GM23248 (cell line): ENCODE data around the gene KIF9. TPM values are rescaled to one million over a fixed set of nuclear protein-coding genes. Genes with fewer than 3 reads are reported as not detected.

Experiments
- DNase-seq: peaks from one replicate; pipeline ENCODE4 v3.0.0-alpha.2; 2015
- H2AFZ ChIP-seq: fragments of 200-600 bp; sonication (generic); 2 replicates; pipeline ENCODE4 v1.6.1; 2016; ENCODE audit warnings: antibody characterized with exemption
- H3F3A ChIP-seq: fragments of 200-600 bp; sonication (generic); 2 replicates; pipeline ENCODE4 v1.6.1; 2016; ENCODE audit warnings: mild to moderate bottlenecking, antibody characterized with exemption, mixed run types; ENCODE audit not compliant: insufficient read depth
- H3K27ac ChIP-seq: fragments of 200-600 bp; sonication (generic); 2 replicates; pipeline ENCODE4 v1.5.1; 2016; ENCODE audit warnings: mild to moderate bottlenecking
- H3K27me3 ChIP-seq: fragments of 200-600 bp; sonication (generic); replicated peaks from 2 replicates; pipeline ENCODE4 v1.6.1; 2016; ENCODE audit warnings: mild to moderate bottlenecking; ENCODE audit not compliant: insufficient read depth
- H3K36me3 ChIP-seq: fragments of 200-600 bp; sonication (generic); 2 replicates; pipeline ENCODE4 v1.6.1; 2016; ENCODE audit warnings: low read depth, mild to moderate bottlenecking
- H3K4me1 ChIP-seq: fragments of 200-600 bp; sonication (generic); 2 replicates; pipeline ENCODE4 v1.6.1; 2016; ENCODE audit warnings: mild to moderate bottlenecking; ENCODE audit not compliant: insufficient read depth
- H3K4me2 ChIP-seq: fragments of 200-600 bp; sonication (generic); one replicate; pipeline ENCODE4 v1.6.1; 2016; ENCODE audit warnings: mild to moderate bottlenecking; ENCODE audit not compliant: unreplicated experiment
- H3K4me3 ChIP-seq: fragments of 200-600 bp; sonication (generic); 2 replicates; pipeline ENCODE4 v1.5.1; 2016; ENCODE audit warnings: mild to moderate bottlenecking
- H3K79me2 ChIP-seq: fragments of 200-600 bp; sonication (generic); 2 replicates; pipeline ENCODE4 v1.6.1; 2016; ENCODE audit warnings: mild to moderate bottlenecking; ENCODE audit not compliant: insufficient read depth
- H3K9ac ChIP-seq: fragments of 200-600 bp; sonication (generic); 2 replicates; pipeline ENCODE4 v1.6.1; 2016; ENCODE audit warnings: mild to moderate bottlenecking
- H3K9me2 ChIP-seq: fragments of 200-600 bp; sonication (generic); 2 replicates; pipeline ENCODE4 v1.6.1; 2016; ENCODE audit warnings: mixed run types, mild to moderate bottlenecking, moderate library complexity; ENCODE audit not compliant: insufficient read depth
- H3K9me3 ChIP-seq: fragments of 200-600 bp; sonication (generic); one replicate; pipeline ENCODE4 v1.6.1; 2017; ENCODE audit warnings: low read depth
- H4K20me1 ChIP-seq: fragments of 200-600 bp; sonication (generic); 2 replicates; pipeline ENCODE4 v1.6.0; 2016; ENCODE audit not compliant: insufficient read depth
- EZH2 ChIP-seq: fragments of 200-600 bp; sonication (generic); IDR thresholded peaks from 2 replicates; pipeline ENCODE4 v1.6.1; 2018; ENCODE audit warnings: antibody characterized with exemption, mild to moderate bottlenecking; ENCODE audit not compliant: insufficient read depth, poor library complexity, severe bottlenecking
- EZH2phosphoT487 ChIP-seq: fragments of 200-600 bp; sonication (generic); IDR thresholded peaks from 2 replicates; pipeline ENCODE4 v1.6.1; 2018; ENCODE audit warnings: antibody characterized with exemption, moderate library complexity, mild to moderate bottlenecking, low read depth; ENCODE audit not compliant: insufficient read depth
- WGBS, 2 experiments: methylation state at CpG; one replicate each; pipeline ENCODE4 v1.1.6; 2015 to 2017; ENCODE audit warnings: low lambda C conversion rate in 2 of 2, low coverage in 1 of 2; ENCODE audit errors: missing lambda C conversion rate in 2 of 2; 5-methylcytosine and 5-hydroxymethylcytosine counted together
- in situ Hi-C: fragments of 300-500 bp; cut with MboI; formaldehyde crosslinking; loops from 2 replicates; pipeline ENCODE4 v1.15.0; 2020
- polyA plus RNA-seq: library from polyadenylated mRNA; unstranded; fragments of >200 nt; fragmentation: Nextera tagmentation; extraction: Ambion mirVana; gene quantifications from 2 replicates; pipeline ENCODE4 v1.2.1, GENCODE V29; 2016
- total RNA-seq: library from RNA; depleted of rRNA; stranded (reverse); fragments of >200 nt; shearing (Covaris generic); gene quantifications from 2 replicates; pipeline ENCODE4 v1.2.3, GENCODE V29; 2014; rRNA removed

Gene KIF9
- 1.6 and 5.8 TPM in 2 replicates for total RNA-seq
- polyA plus RNA-seq, result 14.4 and 14.6 TPM in 2 replicates

- no peaks in the 10 kb centered on the region for H4K20me1 ChIP-seq
- in situ Hi-C loops, result no loop called here
- H3K36me3 ChIP-seq, result no peaks in the 10 kb centered on the region
- H3K27ac ChIP-seq, result peak within 1 kb of the TSS; percentile 97
- peak within 1 kb of the TSS; percentile 88 for H3K4me3 ChIP-seq
- peak within 1 kb of the TSS; percentile 98 for H3K4me2 ChIP-seq
- peak within 1 kb of the TSS; percentile 93 for H3K9ac ChIP-seq
- peaks cover 55% of the 10 kb centered on the region for H3K79me2 ChIP-seq
- no peaks in the 10 kb centered on the region for H3K9me2 ChIP-seq
- no peaks in the 10 kb centered on the region for H3K27me3 ChIP-seq
- H3F3A ChIP-seq, result peaks cover 8% of the 10 kb centered on the region; the same call in 1 of the 2 replicates
- DNase-seq, result peak; percentile 99
- H3K4me1 ChIP-seq, result peaks cover 8% of the 10 kb centered on the region; the same call in 1 of the 2 replicates
- peak within 1 kb of the TSS; percentile 95 for H2AFZ ChIP-seq
- no peaks in the 10 kb centered on the region for H3K9me3 ChIP-seq
- no peak for TF ChIP-seq EZH2phosphoT487
- WGBS, 2 experiments, result 0 to 1% methylated on average over 66 to 82 of the region's 82 CpGs
Measured at GRCh38 chr3:47282424-47283192, at the start of gene KIF9, which contains the start of gene KLHL18. Gene KIF9, minus strand, starts transcription at chr3:47282799. Its CDS starts 5,425 bp downstream, at chr3:47277374. Gene KLHL18, plus strand, starts transcription at chr3:47282944. Its CDS starts 22 bp downstream, at chr3:47282966.

- Histone ChIP-seq H3F3A (peaks cover 5% of the 10 kb centered on the region), H3K36me3 (peaks cover 8% of the 10 kb centered on the region; the same call in 1 of the 2 replicates), H3K4me3 (no peak overlapping the region), H3K4me2 (no peak overlapping the region), H3K27ac (peak overlapping the region; percentile 32; the same call in 1 of the 2 replicates), H3K4me1 (peaks cover 9% of the 10 kb centered on the region), H4K20me1 (no peaks in the 10 kb centered on the region), H3K27me3 (no peaks in the 10 kb centered on the region), H3K9ac (no peak overlapping the region), H3K9me2 (no peaks in the 10 kb centered on the region), H3K9me3 (no peaks in the 10 kb centered on the region), H2AFZ (no peak overlapping the region), H3K79me2 (no peaks in the 10 kb centered on the region)
- in situ Hi-C loops, result no loop called here
- DNase-seq, result peak; percentile 91
- TF ChIP-seq EZH2 (no peak), EZH2phosphoT487 (no peak)
- 3 to 20% methylated on average over 2 of the region's 2 CpGs for WGBS, 2 experiments
Measured at GRCh38 chr3:47324278-47324865, 41.8 kb upstream of the KIF9 start.

GRCh38 chr3:47323431-47324277 is 41.1 kb upstream of the KIF9 start:
- peak overlapping the region; percentile 38; the same call in 1 of the 2 replicates for H3K9ac ChIP-seq
- peaks cover 8% of the 10 kb centered on the region; the same call in 1 of the 2 replicates for H3K36me3 ChIP-seq
- H3K9me3 ChIP-seq, result no peaks in the 10 kb centered on the region
- H3K9me2 ChIP-seq, result no peaks in the 10 kb centered on the region
- peaks cover 9% of the 10 kb centered on the region for H3K4me1 ChIP-seq
- no peaks in the 10 kb centered on the region for H3K27me3 ChIP-seq
- H3F3A ChIP-seq, result peaks cover 5% of the 10 kb centered on the region
- H4K20me1 ChIP-seq, result no peaks in the 10 kb centered on the region
- no peaks in the 10 kb centered on the region for H3K79me2 ChIP-seq
- no peak overlapping the region for H3K4me3 ChIP-seq
- peak overlapping the region; percentile 32 for H3K27ac ChIP-seq
- H2AFZ ChIP-seq, result no peak overlapping the region
- WGBS, 2 experiments, result 74 to 75% methylated on average over 8 of the region's 8 CpGs
- no peak overlapping the region for H3K4me2 ChIP-seq
- in situ Hi-C loops, result no loop called here
- peak; percentile 48 for DNase-seq
- TF ChIP-seq EZH2phosphoT487 (no peak), EZH2 (no peak)

DNA sequence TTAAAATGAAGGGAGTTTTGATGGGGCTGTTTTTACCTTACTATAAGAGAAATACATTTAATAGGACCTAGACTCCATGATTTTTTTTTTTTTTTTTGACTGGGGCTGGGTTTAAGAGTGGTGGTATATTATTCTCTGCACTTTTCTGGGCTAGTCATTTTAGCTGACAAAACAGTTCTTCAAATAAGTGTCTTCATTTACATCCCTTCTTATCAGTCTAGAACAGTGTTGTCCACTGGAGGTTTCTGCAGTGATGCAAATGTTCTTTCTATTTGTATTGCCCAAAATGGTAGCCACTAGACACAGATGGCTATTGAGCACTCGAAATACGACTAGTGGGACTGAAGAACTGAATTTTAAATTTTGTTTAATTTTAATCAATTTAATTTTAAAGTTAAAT is 37.4 kb upstream of the KIF9 start:
- H3K4me3 ChIP-seq, result no peak overlapping the region
- no peak overlapping the region for H3K9ac ChIP-seq
- peaks cover 10% of the 10 kb centered on the region; the same call in 1 of the 2 replicates for H3K79me2 ChIP-seq
- no peaks in the 10 kb centered on the region for H3K9me3 ChIP-seq
- H4K20me1 ChIP-seq, result no peaks in the 10 kb centered on the region
- no peak overlapping the region for H2AFZ ChIP-seq
- H3K27me3 ChIP-seq, result no peaks in the 10 kb centered on the region
- no peak overlapping the region for H3K27ac ChIP-seq
- 0 out of 2 replicates have a peak, but pooled peaks cover 3% of the 10 kb centered on the region for H3K36me3 ChIP-seq
- TF ChIP-seq EZH2 (no peak), EZH2phosphoT487 (no peak)
- H3K4me2 ChIP-seq, result no peak overlapping the region
- H3F3A ChIP-seq, result peaks cover 17% of the 10 kb centered on the region
- WGBS, 2 experiments, result 50% methylated on average over 2 of the region's 2 CpGs
- DNase-seq, result no peak
- peaks cover 12% of the 10 kb centered on the region for H3K4me1 ChIP-seq
- in situ Hi-C loops, result no loop called here
- no peaks in the 10 kb centered on the region for H3K9me2 ChIP-seq
